Stromal cell of bone marrow (primary cell): Measurements from ENCODE around the gene LIG1.

Experiments used
- DNase-seq: peaks from one replicate; pipeline ENCODE4 v3.0.0-alpha.2; 2012; ENCODE audit warnings: low read depth

The LIG1 gene

GRCh38 chr19:48181505-48181904 lies 11.4 kb upstream of the LIG1 start:
- no peak for DNase-seq

GRCh38 chr19:48176226-48176625 lies 6.1 kb upstream of the LIG1 start:
- DNase-seq = no peak

GRCh38 chr19:48175578-48175977 lies 5.4 kb upstream of the LIG1 start:
- DNase-seq = no peak

- DNase-seq = no peak
Measured at GRCh38 chr19:48174445-48175030, 4.4 kb upstream of the LIG1 start.

- DNase-seq = no peak
Measured at GRCh38 chr19:48171710-48172109, 1.6 kb upstream of the LIG1 start.

DNA sequence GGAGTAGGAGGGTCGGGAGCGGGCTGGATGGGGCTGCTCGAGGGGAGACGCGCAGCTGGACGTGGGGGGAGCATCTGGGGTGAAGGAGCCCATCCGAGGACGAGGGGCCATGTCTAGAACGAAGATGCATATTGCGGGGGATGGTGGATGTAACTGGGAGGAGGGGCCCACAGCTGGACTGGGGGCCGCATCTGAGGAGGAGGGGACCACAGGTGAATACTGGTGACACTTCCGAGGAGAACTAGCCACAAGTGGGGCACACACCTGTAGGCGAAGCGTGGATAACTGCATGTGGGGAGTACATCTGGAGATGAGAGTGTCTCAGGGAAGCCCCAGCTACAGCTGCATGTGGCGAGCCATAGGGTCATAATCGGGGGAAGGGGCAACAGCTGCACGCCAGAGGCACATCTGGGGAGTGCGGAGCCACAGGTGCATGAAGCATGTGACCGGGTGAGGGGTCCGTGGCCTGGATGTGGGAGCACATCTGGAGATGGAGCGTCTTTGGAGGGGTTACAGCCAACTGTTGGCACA lies 738 bp upstream of the LIG1 start:
- no peak for DNase-seq

- peak; percentile 17 for DNase-seq
Measured at GRCh38 chr19:48169578-48169938, 586 bp downstream of the LIG1 start.

- no peak for DNase-seq
Measured at GRCh38 chr19:48168689-48169088, 1.5 kb downstream of the LIG1 start.

- DNase-seq = no peak
Measured at GRCh38 chr19:48158210-48158790, 11.8 kb downstream of the LIG1 start.

- no peak for DNase-seq
Measured at GRCh38 chr19:48154003-48154402, 16.1 kb downstream of the LIG1 start.

DNA sequence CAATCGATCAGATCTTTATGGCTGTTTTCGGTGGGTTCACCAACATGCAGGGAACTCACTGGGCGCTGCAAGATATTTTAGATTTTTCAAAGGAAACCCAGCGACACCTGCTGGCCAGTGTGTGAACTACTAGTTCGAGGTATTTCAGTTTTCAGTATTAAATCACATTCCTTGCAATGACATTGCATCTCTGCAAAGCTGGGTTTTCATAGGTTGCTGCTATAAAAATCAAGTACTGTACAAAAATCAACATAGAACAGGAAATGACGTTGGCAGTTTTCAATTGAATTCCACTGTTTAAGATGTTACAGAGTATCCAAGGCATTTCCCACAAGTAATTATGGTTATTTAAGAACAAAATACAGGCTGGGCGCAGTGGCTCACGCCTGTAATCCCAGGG lies 17.6 kb downstream of the LIG1 start:
- DNase-seq = peak; percentile 46

DNA sequence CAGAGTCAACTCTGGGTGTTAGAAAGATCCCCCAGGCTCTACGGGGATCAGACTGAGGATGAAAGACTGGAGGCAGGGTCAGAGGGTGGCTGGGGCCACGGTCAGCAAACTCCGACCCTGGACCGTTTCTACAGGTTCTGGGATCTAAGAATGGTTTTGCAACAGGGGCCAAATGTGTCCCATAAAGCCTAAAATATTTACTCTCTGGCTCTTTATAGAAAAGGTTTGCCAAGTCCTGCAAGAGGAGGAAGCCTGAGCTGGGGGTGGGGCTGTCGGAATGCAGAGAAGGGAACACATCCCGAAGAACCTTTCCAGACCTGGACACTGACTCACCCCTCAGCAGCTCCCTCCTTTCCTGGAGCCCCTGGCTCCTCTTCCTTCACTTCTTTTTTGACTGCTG lies 20.7 kb downstream of the LIG1 start:
- DNase-seq = no peak

DNA sequence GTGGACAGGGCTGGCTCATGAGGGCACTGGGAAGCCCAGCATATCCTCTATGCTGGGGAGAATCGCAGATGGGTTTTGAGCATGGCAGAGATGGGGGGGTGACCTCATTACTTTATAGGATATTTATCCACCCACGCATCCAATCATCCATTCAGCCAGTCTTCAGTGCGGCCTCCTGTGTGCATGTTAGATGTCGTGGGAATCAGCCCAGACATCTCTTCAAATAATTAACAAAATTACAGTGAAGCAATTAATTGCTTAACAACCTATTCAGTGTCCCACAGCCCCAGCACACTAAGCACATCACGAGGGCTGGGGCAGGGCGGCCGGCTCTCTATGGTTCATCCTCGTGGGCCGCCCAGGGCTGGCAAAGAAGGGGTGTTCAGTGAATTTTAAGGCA lies 21.6 kb downstream of the LIG1 start:
- no peak for DNase-seq

- DNase-seq = no peak
Measured at GRCh38 chr19:48147597-48148175, 22.5 kb downstream of the LIG1 start.

GRCh38 chr19:48139053-48139452 lies 31.1 kb downstream of the LIG1 start:
- DNase-seq = no peak

- no peak for DNase-seq
Measured at GRCh38 chr19:48137411-48137810, 32.7 kb downstream of the LIG1 start.

DNA sequence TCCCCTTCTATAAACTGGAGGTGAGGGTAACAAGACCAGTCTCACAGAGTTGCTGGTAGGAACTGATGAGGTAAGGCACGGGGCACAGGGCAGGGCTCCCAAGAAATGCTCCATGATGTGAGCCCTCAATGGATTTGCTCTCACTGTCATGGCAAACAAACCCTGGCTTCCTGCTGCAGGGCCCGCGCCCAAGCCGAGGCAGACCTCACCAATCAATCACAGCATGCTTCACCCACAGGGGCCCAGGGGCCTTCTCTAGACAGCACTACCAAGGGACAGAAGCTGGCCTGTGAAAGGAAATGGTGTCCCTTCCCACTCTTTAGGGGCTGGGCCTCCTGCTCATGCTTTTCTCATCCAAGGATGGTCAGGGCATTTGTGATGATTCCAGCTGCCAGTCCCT lies 33.6 kb downstream of the LIG1 start:
- no peak for DNase-seq

GRCh38 chr19:48135411-48135810 lies 34.7 kb downstream of the LIG1 start:
- no peak for DNase-seq

GRCh38 chr19:48133094-48133493 lies 37.0 kb downstream of the LIG1 start:
- no peak for DNase-seq

- DNase-seq = no peak
Measured at GRCh38 chr19:48127561-48127960, 42.6 kb downstream of the LIG1 start.

DNA sequence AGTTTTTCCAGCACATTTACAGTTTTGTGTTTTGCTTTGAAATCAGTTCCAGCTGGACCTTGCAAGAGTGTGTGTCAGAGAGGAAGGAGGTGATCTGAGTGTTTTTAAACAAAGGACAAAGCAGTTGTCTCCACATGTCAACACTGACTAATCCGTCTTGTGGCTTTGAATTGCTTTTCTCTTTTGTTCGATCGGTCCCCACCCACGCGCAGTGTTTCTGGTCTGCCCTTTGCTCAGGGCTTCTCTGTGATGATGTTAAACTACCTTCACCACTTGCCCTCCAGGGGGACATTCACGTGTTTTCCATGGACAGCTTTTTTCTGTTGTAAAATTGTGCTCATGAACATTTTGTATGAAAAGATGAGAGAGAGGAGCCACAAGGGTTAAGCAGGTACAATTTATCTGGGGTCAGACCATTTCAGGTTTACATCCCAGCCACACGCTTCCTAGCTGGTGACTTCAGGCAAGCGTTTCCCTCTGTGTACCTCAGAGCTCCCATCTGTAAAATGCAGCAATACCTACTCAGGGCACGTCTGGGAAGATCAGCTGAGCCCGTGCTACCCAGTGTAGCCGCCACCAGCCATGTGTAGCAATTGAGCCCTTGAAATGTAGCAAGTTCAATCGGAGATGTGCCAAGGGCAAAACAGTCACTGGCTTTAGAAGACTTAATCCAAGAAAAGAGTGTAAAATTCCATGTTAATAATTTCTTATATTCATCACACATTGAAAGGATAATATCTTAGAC lies 46.1 kb downstream of the LIG1 start:
- no peak for DNase-seq

GRCh38 chr19:48122421-48122820 lies 47.7 kb downstream of the LIG1 start:
- no peak for DNase-seq

- DNase-seq = no peak
Measured at GRCh38 chr19:48121909-48122371, 48.2 kb downstream of the LIG1 start.
